K562 (cell line): ENCODE measurements around the gene TMEM150C.

Source experiments
- CHD2 ChIP-seq: IDR thresholded peaks from 2 replicates; pipeline ENCODE4 v1.6.1; 2011; ENCODE audit warnings: low read depth, low read length
- KAT8 ChIP-seq: fragments of 450-650 bp; IDR thresholded peaks from 2 replicates; pipeline ENCODE4 v1.6.1; 2016; ENCODE audit warnings: low read depth, mild to moderate bottlenecking
- POLR3A ChIP-seq: IDR thresholded peaks from 2 replicates; pipeline ENCODE4 v1.6.1; 2011; ENCODE audit warnings: borderline replicate concordance, mild to moderate bottlenecking, moderate library complexity; ENCODE audit not compliant: insufficient read length, insufficient read depth; ENCODE audit errors: extremely low read depth
- RAD51 ChIP-seq: fragments of 450-650 bp; IDR thresholded peaks from 2 replicates; pipeline ENCODE4 v1.7.1; 2016; ENCODE audit warnings: low read depth, mild to moderate bottlenecking, borderline replicate concordance
- TEAD4 ChIP-seq, 2 experiments: sonication (generic) in 1 of 2; formaldehyde crosslinking in 1 of 2; IDR thresholded peaks; 2 replicates each; pipeline versions ENCODE4 v1.6.1 to v1.8.0; 2012 to 2022; ENCODE audit warnings: borderline replicate concordance in 1 of 2, inconsistent platforms in 1 of 2, low read length in 1 of 2, mild to moderate bottlenecking in 1 of 2, missing genetic modification reagents in 1 of 2
- ZBTB33 ChIP-seq: sonication (generic); formaldehyde crosslinking; IDR thresholded peaks from 2 replicates; pipeline ENCODE4 v1.8.1; 2023; ENCODE audit warnings: mild to moderate bottlenecking, missing genetic modification reagents

- TF ChIP-seq ZBTB33 (no peak), POLR3A (no peak), TEAD4 (IDR thresholded peaks at IDR 0.05; ENCODE audit: low read length) (no peak), TEAD4 (CRISPR knock-in tag; IDR thresholded peaks at IDR 0.05; ENCODE audit: borderline replicate concordance) (no peak), KAT8 (no peak), CHD2 (no peak), RAD51 (no peak)
These were observed 48.3 kb upstream of the TMEM150C start for GRCh38 chr4:82610041-82610440.
